IPS-18c (cell line): Measurements from ENCODE around the gene ADAM15.

ENCODE experiments used
- H3K4me3 ChIP-seq: 2 replicates; pipeline ENCODE4 v1.7.0; 2013; ENCODE audit warnings: low read depth, mild to moderate bottlenecking, low read length, moderate library complexity; ENCODE audit not compliant: insufficient read depth
- H3K9me3 ChIP-seq: one replicate; pipeline ENCODE4 v1.6.1; 2013; ENCODE audit warnings: mild to moderate bottlenecking, low read length, moderate library complexity; ENCODE audit not compliant: control insufficient read depth, insufficient read depth

Gene ADAM15

GRCh38 chr1:155107309-155108264 is 56.5 kb downstream of the ADAM15 start:
- Histone ChIP-seq H3K4me3 (no peak overlapping the region), H3K9me3 (peaks cover 2% of the 10 kb centered on the region)

GRCh38 chr1:155108296-155108695 is 57.2 kb downstream of the ADAM15 start:
- H3K4me3 ChIP-seq, result no peak overlapping the region
- peaks cover 2% of the 10 kb centered on the region for H3K9me3 ChIP-seq

DNA sequence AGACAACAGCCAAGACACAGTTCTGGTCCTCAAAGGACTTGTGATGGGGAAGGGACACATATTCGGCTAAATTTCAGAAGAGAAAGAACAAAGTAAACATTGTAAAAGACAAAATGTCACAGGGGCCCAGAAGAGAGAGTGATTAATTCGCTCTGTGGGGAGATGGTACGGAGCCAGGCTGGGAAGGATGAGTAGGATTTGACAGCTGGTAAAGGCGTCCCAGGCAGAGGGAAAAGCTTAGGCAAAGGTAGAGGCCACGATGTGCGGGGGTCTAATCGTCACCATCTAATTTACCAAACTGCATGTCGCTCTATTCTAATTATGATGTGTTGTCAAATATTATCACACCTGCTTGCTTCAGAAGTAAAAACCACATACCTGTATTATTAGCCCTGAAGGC is 59.3 kb downstream of the ADAM15 start:
- Histone ChIP-seq H3K9me3 (peaks cover 2% of the 10 kb centered on the region), H3K4me3 (no peak overlapping the region)

DNA sequence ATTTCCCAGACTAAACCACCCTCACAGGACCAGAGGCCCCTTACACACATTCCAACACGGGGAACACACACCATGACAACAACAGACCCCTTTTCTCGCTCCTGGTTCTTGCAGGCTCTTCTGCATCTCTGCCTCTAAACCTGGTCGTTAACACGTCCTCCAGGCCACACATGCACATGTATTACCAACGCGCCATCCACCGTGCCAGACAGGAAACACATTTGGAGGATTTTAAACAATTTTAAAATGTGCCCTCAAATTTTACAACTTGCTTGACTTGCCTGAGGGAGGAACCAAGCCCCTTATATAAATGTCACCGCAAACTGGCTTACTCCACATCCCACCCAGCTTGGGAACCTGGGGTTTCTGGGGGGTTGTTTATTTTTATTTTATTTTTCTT is 59.7 kb downstream of the ADAM15 start:
- peaks cover 2% of the 10 kb centered on the region for H3K9me3 ChIP-seq
- no peak overlapping the region for H3K4me3 ChIP-seq
